GM18499 (cell line): ENCODE data around the gene ARID5B.

Experiments used
- ATAC-seq: cut with Tn5 transposase; IDR thresholded peaks from one replicate; pipeline ENCODE4 v1.9.1; 2021; ENCODE audit warnings: moderate number of reproducible peaks; ENCODE audit not compliant: insufficient read depth, unreplicated experiment

The ARID5B gene

DNA sequence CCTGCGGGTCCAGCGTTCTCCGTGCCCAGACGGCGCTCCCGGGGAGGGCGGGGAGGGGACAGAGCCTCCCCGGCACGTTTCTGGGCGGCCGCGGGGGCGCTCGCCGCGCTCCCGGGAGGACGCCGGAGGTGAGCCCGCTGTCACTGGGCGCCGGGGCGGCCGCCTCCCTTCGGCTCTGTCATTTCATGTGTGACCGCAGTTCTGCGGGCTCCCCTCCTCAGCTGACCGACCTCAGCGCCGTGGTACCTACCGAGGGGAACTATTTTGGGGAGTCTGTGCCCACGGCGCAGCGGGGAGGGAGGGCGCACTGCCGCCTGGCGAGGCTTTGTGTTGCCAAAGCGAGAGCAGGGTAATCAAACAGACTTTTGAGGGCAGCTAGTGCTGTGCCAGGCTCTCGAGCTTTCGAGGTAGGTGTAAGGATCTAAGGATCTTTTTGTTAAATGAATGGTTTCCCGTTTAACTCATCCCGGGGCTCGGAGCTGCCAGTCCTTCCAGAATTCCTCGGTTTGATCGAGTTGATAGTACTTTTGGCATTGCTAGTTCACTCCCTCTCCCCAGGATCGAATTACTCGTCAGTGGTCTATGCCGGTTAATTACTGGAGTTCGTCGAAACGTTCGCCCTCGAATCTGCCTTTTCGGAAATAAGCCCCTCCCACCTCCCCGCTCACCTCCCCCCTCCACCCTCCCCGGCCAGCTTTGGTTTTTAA, 1.9 kb downstream of the ARID5B start:
- ATAC-seq: peak; percentile 22

DNA sequence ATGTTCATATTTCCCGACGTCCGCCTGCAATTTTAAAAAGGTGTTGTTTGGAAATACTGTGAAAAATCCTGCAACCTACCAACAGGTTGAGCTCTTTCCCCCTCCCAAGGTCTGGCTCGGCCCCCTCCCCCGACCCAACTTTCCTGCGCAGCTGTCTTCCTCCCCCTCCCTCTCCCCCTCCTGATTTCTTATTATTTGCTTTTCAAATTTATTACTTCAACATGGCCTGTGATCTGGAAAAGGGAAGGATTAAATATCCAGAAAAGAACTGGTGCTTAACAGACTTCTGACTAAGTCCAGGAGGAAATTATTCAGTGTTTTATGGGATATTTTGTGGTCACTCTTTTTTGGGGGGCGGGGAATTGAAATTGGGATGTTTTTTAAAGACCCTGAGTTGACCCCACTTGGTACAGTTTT, 2.4 kb downstream of the ARID5B start:
- no peak for ATAC-seq

DNA sequence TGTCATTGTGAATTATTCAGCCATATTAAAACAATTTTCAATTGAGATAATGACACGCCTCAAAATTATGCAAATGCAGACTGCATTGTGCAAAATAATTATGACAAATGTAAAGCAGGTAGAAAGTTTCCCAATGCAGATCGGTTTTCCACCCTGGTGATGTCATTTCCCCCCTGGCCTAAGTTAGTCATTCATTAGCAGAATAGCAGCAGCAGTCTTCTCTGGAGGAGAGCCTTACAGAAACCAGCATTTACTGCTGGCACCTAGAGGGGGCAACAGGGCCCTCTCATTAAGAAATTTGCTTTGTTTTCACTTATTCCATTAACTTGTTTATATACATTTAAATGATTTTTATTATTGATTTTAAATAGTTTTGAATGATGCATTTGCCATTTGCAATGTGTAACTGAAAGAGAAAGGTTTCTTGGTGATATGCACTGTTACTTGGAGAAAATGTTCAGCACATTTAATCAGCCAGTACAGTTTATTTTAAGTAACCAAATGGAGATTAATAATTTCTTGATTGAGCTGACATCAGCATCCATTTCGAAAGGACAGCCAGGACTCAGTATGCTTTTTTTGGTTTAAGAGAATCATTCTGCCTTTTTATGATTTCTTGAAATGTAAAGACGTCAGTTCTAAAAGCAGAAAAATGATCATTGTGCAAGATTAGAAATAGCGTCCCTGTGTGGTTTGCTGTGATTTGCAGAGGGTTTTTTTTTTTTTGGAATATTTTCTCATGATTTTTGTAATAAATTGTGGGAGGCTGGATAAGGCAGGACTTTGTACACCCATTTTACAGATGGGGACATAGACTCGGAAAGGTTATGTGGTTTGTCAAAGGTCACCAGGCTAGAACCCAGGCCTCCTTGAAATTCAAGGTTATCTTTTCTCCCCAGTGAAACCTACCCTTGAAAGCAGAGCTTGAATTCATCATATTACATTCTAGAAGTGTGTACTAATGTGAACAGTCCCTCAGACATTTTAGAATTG, 3.5 kb downstream of the ARID5B start:
- no peak for ATAC-seq

DNA sequence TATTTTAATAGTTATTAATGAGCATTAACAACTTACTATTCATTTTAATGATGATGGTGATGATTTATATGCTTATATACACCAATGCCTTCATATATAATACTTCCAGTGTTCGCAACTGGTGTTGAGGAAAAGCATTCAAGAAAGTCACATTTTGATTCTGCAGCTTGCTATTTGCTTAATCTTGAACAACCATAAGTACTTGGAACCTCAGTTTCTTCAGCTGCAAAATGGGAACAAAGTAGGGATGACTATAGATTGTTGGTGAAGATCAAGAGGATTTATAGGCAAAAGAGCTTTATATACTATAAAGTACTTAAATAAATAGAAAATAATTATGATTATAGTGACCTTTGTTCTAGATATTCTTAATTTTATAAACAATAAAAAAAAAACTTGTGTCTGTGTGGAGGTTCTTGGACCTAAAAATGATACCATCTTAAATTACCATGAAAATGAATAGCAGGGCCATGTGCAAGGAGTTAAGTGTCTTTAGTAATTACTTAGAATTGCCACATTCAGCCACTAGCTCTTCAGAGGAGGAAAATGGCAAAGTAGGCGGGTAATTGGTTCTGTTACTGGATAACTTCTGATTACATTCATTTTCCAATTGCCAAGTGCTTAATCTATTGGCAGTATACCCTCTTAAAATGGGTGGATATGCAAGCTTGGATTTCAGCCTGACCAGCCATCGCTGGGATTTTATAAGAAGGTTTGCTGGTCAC, 4.5 kb downstream of the ARID5B start:
- ATAC-seq: no peak

DNA sequence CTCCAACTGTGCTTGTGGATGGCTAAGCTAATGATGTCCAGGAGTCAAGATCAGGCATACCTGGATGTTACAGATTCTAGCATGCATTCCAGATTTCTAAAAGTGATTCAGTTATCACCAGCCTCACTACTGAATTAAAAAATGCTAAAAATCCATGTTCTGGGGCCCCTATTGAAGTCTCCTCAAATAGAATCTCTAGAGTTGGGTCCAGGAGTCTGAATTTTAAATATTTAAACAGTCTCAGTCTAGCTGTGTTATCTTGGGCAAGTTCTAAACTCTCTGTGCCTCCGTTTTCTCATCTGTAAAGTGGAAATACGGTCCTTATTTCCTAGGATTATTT, 5.0 kb downstream of the ARID5B start:
- no peak for ATAC-seq

DNA sequence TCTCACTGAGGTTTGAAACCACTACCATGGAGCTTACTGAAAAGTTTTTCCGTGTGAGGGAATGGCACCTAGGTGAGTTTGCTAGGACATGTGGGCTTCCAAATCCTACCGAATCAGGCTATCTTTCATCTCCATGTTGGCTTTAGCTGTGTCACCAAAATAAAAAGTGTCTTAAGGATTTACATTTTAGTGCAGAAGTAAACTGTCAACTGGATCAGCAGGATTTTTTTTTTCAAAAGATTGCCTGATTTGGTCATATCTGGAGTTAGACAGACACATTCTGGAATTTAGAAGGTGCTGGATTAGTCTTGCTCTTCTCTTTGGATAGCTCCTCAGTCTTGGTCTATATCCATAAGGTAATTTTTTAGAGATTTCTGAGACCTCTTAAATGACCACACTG, 5.5 kb downstream of the ARID5B start:
- no peak for ATAC-seq

DNA sequence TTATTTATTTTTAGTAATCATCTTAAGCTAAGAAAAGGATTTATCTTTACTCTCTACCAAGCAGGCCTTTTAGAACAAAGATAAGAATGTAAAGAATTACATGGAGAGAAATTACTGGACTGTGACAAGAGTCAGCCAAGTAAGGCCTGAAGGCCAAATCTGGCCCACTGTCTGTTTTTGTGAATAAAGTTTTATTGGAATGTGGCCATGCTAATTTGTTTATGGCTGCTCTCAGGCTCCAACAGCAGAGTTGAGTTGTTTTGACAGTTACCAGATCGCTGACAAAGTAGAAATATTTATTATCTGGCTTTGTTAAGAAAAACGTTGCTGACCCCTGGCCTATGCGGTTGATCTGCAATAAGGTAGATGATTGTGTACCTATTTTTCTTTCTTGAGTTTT, 6.1 kb downstream of the ARID5B start:
- ATAC-seq: no peak

DNA sequence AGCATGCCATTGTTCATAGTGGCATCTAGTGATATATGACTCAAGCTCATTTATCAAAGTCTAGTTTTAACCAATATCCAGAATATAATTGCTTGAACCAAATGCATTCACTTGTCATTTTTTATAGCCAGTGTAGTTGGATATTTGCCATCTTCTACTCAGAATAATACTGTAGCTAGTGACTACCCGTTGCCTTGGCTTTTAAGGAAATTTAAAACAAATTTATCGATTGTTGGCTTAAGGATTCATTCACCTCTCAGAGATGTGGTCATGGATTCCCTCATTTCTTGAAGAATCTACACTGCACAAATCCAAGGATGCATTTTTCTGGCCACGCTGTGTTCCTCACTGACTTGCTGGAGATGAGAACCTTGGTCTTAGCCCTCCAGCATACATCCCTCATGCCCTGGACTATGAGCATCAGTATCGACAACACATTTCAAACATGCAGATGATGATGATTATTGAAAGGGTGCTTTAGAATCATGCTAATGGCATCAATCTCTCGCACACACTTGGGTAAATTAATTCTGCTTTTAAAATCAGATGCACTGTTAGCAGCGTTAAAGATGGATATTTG, 8.8 kb downstream of the ARID5B start:
- no peak for ATAC-seq

DNA sequence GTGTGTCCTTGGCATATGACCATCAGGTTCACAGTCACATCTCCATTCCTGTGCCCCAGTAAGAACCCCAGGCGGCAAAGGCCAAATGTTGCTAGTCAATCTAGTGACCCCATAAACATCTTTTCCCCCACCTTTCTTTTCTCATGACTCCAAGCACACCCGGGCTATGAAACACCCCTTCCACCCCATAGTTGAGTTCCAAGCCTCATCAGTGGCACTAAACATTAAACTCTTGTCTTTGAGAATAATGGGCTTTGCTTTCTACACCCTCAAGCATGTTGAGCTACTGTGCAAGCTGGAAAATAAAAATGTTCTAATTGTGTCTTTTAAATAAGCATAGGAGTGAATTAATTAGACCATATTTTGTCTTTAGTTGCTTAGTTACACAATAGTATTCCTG, 9.4 kb downstream of the ARID5B start:
- ATAC-seq: no peak

DNA sequence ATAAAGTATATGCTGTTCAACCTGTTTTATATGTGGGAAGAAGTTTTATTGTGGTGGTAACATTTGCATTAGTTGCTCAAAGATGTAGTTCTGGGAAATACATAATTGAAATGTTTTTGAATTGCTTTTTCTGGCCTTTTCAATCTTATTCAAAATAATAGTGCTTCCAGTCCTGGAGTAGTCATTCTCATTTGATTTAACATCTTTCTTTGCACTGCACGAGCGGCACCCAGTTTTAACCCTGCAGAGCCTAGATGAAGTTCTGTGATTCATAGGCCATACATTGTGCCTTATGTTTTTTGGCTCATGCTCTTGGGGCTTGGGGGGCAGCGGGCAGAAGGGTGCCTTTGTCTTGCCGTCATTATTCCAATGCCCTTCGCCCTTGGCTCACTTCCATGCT, 9.9 kb downstream of the ARID5B start:
- no peak for ATAC-seq

DNA sequence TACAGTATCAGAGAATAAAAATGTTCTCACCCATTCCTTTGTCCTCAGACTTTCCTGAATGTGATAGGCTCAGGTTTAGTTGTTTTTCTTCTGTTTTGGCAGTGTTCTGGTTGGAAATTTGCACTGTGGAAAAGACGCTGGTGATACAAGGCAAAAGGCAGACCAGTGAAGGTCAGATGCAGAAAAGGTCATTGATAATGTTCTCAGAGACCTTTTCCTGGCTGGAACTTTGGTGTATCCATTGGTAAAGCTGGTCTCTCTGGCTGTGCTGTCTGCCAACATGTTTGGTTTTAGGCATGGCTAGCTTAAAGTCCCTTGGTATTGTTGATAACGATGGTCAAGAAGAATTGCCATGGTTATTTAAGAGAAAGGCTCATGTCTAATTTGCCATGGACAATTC, 11.5 kb downstream of the ARID5B start:
- ATAC-seq: no peak

DNA sequence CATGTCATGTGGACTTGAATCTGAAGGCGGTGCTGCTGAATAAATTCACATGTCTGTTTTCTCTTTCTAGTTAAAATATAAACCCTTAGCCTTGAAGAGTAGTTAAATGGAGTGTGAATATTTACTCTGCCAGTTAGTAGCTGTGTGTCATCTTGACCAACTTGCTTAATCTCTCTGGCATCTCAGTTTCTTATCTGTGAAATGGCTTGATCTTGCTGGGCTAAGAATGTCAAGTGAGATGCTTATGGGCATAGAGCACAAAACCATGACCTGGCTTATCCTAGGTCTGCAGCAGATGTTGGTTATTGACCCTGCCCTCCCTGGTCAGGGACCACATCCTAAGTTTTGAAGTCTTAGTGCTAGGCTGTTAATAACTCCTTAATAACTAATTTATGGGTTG, 16.6 kb downstream of the ARID5B start:
- ATAC-seq: no peak

DNA sequence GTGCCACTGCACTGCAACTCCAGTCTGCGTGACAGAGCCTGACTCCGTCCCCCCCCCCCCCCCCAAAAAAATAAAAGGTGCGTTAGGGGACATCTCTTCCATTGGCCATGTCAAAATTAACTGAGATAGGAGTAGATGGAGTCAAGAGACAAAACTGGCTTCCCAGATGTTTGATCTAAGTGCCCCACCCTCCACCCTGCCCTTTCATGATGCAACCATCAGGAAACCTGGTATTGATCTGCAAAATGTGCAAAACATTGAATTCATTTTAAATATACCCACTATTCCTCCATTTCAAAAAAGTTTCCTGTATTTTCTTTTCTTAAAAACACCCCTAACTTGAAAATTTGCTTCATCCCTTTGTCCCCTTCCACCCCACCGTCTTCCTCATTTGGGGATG, 17.5 kb downstream of the ARID5B start:
- no peak for ATAC-seq

DNA sequence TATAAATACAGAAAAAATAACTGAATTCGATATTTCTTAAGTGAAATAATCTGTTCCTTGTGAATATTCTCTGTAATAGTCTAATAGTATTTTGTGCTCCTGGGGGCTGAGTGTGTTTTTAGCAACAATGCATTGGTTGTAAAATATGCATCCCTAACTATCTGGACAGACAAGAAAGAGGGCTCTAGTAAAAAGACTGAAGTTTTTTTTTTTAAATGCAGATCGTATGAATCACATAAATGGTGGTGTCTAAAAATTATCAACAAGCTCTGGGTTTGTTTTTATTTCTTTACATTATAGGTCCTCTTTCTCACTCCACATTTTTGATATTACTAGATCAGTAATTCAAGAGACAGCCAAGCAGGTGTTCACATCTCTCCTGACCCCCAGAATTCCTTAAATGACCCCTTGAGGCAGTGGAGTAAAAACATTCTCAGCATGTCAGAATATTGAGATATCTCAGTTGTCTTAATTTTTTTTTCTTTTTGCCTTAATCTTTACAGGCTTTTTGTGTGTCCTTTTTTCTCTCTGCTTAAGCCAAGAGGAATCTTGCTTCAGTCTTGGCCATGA, 18.2 kb downstream of the ARID5B start:
- no peak for ATAC-seq

DNA sequence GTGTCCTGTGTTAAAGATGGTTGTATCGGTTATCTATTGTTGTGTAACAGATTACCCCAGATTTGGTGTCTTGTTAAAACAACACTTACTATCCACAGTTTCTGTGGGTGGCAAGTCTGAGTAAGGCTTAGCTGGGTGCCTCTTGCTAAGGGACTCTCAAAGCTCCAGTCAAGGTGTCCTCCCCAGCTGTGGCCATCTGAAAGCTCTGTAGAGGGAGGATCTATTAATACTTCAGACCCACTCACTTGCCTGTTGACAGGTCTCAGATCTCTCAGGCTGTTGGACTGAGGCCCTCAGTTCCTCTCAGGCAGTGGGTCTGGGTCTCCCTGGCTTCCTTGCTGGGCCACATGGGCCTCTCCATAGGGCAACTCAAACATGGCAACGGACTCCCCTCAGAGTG, 19.6 kb downstream of the ARID5B start:
- ATAC-seq: no peak

DNA sequence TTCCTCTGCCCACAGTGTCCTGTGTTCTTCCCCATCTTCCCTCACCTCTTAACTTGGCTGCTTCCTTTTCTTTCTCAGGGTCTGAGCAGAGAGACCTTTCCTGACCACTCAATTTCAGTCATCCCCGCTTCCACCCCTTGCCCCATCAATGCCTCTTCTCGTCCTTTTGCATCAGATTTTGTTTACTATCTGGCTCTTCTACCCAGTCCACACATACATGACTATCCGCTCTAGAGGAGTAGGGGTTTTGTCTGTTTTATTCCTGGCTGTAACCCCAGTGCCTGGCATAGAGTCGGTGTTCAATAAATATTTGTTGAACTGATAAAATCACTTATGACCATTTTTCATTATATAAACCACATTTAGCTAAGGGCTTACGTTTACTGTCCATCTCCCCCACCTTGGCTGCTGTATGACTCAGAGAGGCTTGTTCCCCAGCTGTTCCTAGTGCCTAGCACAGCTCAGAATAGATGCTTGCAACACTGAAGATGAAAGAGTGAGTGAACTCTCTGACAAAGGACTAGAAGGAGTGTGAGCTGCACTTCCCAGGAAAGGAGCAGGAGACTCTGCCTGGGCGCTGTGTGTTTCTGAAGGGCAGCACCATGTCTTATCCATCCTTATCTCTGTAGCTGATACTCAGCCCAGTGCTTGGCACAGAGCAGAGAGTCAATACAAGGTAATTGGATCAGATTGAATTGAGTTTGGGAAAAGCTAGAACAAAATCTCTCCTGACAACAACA, 21.9 kb downstream of the ARID5B start:
- no peak for ATAC-seq

DNA sequence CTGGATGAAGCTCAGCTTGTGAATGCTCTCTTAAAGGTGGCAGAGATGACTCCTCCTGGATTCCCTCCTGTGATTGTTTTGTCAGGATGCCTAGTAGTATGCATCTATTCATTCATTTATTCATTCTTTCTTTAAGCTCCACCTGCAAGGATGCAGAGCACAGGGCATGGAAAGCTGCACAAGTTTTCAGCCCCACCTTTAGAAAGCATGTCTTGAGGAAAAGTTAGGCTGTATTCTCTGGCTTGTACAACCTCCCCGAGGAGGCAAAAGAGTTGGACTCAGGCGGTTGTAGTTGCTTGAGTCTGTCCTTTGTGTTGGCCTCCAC, 22.4 kb downstream of the ARID5B start:
- no peak for ATAC-seq

DNA sequence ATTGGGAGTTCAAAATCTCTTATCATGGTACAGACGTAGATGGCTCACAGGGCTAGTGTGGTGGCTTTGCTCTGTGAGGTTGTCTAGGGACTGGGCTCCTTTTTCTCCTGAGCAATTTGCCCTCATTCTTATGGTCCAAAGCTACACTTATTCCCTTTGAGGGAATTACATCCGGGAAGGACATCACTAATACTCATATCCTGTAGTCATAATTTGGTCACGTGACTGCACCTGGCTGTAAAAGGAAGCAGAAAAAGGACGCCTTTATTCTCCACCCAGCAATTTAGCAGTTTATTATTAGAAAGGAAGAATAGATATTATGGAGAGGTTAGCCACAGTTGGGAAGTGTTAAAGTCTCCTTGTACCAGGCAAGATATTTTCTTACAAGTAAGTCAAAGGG, 28.1 kb downstream of the ARID5B start:
- ATAC-seq: no peak

DNA sequence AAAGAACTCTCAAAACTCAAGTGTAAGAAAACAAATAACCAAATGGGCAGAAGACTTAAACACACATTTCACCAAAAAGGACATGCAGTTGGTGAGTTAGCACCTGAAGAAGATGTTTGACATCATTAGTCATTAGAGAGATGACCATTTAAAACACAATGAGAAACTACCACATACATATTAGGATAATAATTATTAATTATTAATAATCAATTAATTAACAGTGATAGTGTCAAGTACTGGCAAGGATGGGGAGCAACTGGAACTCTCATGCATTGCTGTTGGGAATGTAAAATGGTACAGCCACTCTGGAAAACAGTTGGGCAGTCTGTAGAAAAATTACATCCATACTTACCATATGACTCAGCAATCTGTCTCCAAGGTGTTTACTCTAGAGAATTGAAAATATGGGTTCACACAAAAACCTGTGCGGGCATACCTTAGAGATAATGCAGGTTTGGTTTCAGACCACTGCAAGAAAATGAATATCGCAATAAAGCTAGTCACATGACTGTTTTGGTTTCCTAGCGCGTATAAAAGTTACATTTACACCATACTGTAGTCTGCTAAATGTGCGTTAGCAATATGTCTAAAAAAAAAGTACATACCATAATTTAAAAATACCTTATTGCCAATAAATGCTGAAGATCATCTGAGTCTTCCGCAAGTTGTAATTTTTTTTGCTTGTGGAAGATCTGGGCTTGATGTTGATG, 30.3 kb downstream of the ARID5B start:
- ATAC-seq: no peak
